ENCODE results near the gene GAPDHS.

DNA sequence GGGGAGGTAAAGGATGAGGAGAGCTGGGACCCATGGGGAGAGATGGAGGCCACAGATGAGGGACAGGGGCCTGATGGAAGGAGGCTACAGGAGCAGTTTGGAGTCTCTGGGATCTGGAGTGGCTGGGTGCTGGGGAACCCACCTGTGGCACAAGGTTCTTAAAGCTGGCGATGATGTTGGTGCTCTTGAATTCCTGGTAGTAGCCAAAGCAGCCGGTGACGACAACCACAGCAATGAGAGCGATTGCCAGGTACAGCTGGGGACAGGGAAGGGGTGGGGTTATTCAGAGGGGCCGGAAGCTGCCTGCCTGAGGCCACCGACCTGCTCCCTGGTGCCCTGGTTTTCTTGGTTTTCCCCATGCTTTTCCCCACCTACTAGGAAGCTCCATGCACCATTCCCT, 27.4 kb downstream of the GAPDHS start:
- TF ChIP-seq CTCF (IDR thresholded peaks at IDR 0.05; ENCODE audit: borderline replicate concordance, extremely low read depth, low read length, poor library complexity, severe bottlenecking) (no peak), EZH2 (IDR thresholded peaks at IDR 0.05; ENCODE audit: borderline replicate concordance, low read depth, low read length, severe bottlenecking) (no peak)
